Measurements from ENCODE around the gene RCN1. TPM values are rescaled to one million over a fixed set of nuclear protein-coding genes. Genes with fewer than 3 reads are reported as not detected.

The RCN1 gene
- polyA plus RNA-seq, 3 donors: 192 to 212 (median 200) TPM

- no peak for DNase-seq (ENCODE audit: extremely low read depth in 1 of 11, low read depth in 9 of 11, low spot score in 4 of 11)
These were observed 46.4 kb downstream of the RCN1 start for GRCh38 chr11:32137263-32137662.

- DNase-seq (ENCODE audit: extremely low read depth in 1 of 11, low read depth in 9 of 11, low spot score in 4 of 11): no peak
These were observed 47.0 kb downstream of the RCN1 start for GRCh38 chr11:32137869-32138268.

- no peak for DNase-seq (ENCODE audit: extremely low read depth in 1 of 11, low read depth in 9 of 11, low spot score in 4 of 11)
These were observed 48.0 kb downstream of the RCN1 start for GRCh38 chr11:32138902-32139301.

- DNase-seq (ENCODE audit: extremely low read depth in 1 of 11, low read depth in 9 of 11, low spot score in 4 of 11): no peak
These were observed 49.1 kb downstream of the RCN1 start for GRCh38 chr11:32139896-32140520.

GRCh38 chr11:32141745-32142546, 51.1 kb downstream of the RCN1 start:
- DNase-seq (ENCODE audit: extremely low read depth in 1 of 11, low read depth in 9 of 11, low spot score in 4 of 11): no peak

GRCh38 chr11:32143378-32143777, 52.5 kb downstream of the RCN1 start:
- DNase-seq (ENCODE audit: extremely low read depth in 1 of 11, low read depth in 9 of 11, low spot score in 4 of 11): no peak

- no peak for DNase-seq (ENCODE audit: extremely low read depth in 1 of 11, low read depth in 9 of 11, low spot score in 4 of 11)
These were observed 54.4 kb downstream of the RCN1 start for GRCh38 chr11:32145282-32145681.

- no peak for DNase-seq (ENCODE audit: extremely low read depth in 1 of 11, low read depth in 9 of 11, low spot score in 4 of 11)
These were observed 58.0 kb downstream of the RCN1 start for GRCh38 chr11:32148895-32149294.

GRCh38 chr11:32149748-32150147, 58.9 kb downstream of the RCN1 start:
- DNase-seq (ENCODE audit: extremely low read depth in 1 of 11, low read depth in 9 of 11, low spot score in 4 of 11): no peak

GRCh38 chr11:32151027-32151426, 60.2 kb downstream of the RCN1 start:
- DNase-seq (ENCODE audit: extremely low read depth in 1 of 11, low read depth in 9 of 11, low spot score in 4 of 11): no peak

- DNase-seq (ENCODE audit: extremely low read depth in 1 of 11, low read depth in 9 of 11, low spot score in 4 of 11): no peak
These were observed 61.3 kb downstream of the RCN1 start for GRCh38 chr11:32152216-32152615.

- no peak for DNase-seq (ENCODE audit: extremely low read depth in 1 of 11, low read depth in 9 of 11, low spot score in 4 of 11)
These were observed 61.9 kb downstream of the RCN1 start for GRCh38 chr11:32152821-32153220.

- DNase-seq (ENCODE audit: extremely low read depth in 1 of 11, low read depth in 9 of 11, low spot score in 4 of 11): no peak
These were observed 62.9 kb downstream of the RCN1 start for GRCh38 chr11:32153747-32154146.

GRCh38 chr11:32154275-32154674, 63.4 kb downstream of the RCN1 start:
- no peak for DNase-seq (ENCODE audit: extremely low read depth in 1 of 11, low read depth in 9 of 11, low spot score in 4 of 11)
